ENCODE measurements around the gene MIB2. TPM values are rescaled to one million over a fixed set of nuclear protein-coding genes. Genes with fewer than 3 reads are reported as not detected.
A peak's percentile ranks its signal among the peaks of the same experiment; 100 is the strongest.
"Not testable (repeated sequence)": the region's sequence is repeated elsewhere in the genome, so short reads cannot be mapped to it uniquely, and the experiment has no call there.

Gene MIB2
- total RNA-seq, 1 donor = 58.7 TPM

- H3K4me3 ChIP-seq (ENCODE audit: low read depth, low read length) = no peak overlapping the region
- TF ChIP-seq CTCF (IDR thresholded peaks at IDR 0.05; ENCODE audit: insufficient read depth, low read depth, low read length) = no peak
- no peak for DNase-seq (ENCODE audit: low read depth)
Measured at GRCh38 chr1:1594602-1595260, 20.6 kb upstream of the MIB2 start.

GRCh38 chr1:1595341-1595740 is 20.0 kb upstream of the MIB2 start:
- not testable (repeated sequence) for DNase-seq (ENCODE audit: low read depth); H3K4me3 ChIP-seq (ENCODE audit: low read depth, low read length)

- no peak for DNase-seq (ENCODE audit: low read depth)
- H3K4me3 ChIP-seq (ENCODE audit: low read depth, low read length) = no peak overlapping the region
- no peak for TF ChIP-seq CTCF (IDR thresholded peaks at IDR 0.05; ENCODE audit: insufficient read depth, low read depth, low read length)
Measured at GRCh38 chr1:1596493-1597274, 18.6 kb upstream of the MIB2 start.

- TF ChIP-seq CTCF (IDR thresholded peaks at IDR 0.05; ENCODE audit: insufficient read depth, low read depth, low read length) = peak; percentile 48
- H3K4me3 ChIP-seq (ENCODE audit: low read depth, low read length) = no peak overlapping the region
- DNase-seq (ENCODE audit: low read depth) = no peak
Measured at GRCh38 chr1:1597275-1597930, 17.9 kb upstream of the MIB2 start.

- no peak for DNase-seq (ENCODE audit: low read depth)
- no peak overlapping the region for H3K4me3 ChIP-seq (ENCODE audit: low read depth, low read length)
- no peak for TF ChIP-seq CTCF (IDR thresholded peaks at IDR 0.05; ENCODE audit: insufficient read depth, low read depth, low read length)
Measured at GRCh38 chr1:1598051-1598719, 17.1 kb upstream of the MIB2 start.

GRCh38 chr1:1598720-1599029 is 16.6 kb upstream of the MIB2 start:
- no peak overlapping the region for H3K4me3 ChIP-seq (ENCODE audit: low read depth, low read length)
- DNase-seq (ENCODE audit: low read depth) = no peak
- TF ChIP-seq CTCF (IDR thresholded peaks at IDR 0.05; ENCODE audit: insufficient read depth, low read depth, low read length) = no peak

Measured in fibroblast of villous mesenchyme (primary cell).